Dermis microvascular lymphatic vessel endothelial cell (primary cell): Measurements from ENCODE around the gene TPCN2. TPM values are rescaled to one million over a fixed set of nuclear protein-coding genes. Genes with fewer than 3 reads are reported as not detected.

ENCODE experiments used
- DNase-seq, 2 donors: peaks; one replicate each; pipeline versions ENCODE4 v3.0.0 to v3.0.0-alpha.2; 2010; ENCODE audit warnings: low read depth in 2 of 2
- total RNA-seq: library from RNA; depleted of rRNA; stranded (reverse); fragments of >200 nt; gene quantifications from 2 replicates; pipeline ENCODE4 v1.2.1, GENCODE V29; 2014

The TPCN2 gene
- total RNA-seq, 1 donor from 2014 or later, result 9.1 TPM

DNA sequence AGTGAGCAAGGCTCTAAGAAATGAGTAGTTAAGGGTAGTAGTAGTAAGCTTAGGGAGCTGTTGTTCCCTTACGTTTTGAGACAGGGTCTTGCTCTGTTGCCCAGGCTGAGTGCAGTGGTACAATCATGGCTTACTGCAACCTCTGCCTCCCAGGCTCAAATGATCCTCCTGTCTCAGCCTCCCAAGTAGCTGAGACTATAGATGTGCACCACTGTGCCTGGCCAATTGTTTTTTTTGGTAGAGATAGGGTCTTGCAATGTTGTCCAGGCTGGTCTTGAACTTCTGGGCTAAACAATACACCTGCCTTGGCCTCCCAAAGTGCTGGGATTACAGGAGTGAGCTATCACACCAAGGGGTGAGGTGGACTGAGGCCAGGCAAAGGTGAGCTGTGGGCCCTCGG is 117.0 kb downstream of the TPCN2 start:
- DNase-seq, result no peak

- peak; percentile 63 to 83 for DNase-seq
Observed at GRCh38 chr11:69166218-69167115, 117.7 kb downstream of the TPCN2 start.

GRCh38 chr11:69167130-69167915 is 118.6 kb downstream of the TPCN2 start:
- DNase-seq, result no peak

- no peak for DNase-seq
Observed at GRCh38 chr11:69167916-69168691, 119.4 kb downstream of the TPCN2 start.

DNA sequence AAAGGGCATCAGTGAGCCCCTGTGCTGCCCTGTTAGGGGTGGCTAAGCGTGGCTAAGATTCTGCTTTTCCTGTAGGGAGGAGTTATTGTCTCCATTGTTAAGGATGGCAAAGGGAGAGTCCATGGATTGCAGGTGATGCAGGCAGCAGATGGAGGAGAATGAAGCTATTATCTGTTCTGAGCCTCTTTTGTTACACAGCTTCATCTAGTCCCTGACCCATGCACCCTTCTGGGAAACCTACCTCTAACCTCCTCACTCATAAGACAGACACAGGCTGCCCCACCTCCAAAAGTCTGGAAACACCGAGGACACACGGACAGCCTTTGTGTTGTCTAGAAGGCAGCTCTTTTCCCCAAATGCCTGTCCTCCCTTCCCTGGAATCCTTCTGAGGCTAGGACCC is 120.7 kb downstream of the TPCN2 start:
- no peak for DNase-seq

- DNase-seq, result no peak
Observed at GRCh38 chr11:69170704-69171103, 122.0 kb downstream of the TPCN2 start.

DNA sequence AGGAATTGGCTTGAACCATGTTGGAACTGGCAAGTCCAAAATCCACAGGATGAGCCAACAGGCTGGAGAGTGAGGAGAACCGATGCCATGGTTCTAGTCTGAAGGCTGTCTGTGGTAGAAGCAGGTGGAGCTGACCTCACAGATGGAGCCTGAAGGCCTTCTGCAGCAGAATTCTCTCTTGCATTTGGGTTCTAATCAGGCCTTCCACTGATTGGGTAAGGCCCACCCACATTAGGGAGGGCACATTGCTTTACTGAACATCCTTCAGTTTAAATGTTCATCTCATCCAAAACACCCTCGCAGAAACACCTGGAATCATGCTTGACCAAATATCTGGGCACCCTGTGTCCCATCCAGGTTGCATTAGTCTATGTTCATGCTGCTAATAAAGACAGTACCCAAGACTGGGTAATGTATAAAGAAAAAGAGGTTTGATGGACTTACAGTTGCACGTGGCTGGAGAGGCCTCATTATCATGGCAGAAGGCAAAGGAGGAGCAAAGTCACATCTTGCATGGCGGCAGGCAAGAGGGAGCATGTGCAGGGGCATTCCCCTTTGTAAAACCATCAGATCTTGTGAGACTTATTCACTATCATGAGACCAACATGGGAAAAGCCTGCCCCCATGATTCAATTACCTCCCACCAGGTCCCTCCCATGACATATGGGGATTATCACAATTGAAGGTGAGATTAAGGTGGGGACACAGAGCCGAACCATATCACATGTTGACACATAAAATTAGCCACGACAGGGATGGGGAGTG is 122.9 kb downstream of the TPCN2 start:
- no peak for DNase-seq

DNA sequence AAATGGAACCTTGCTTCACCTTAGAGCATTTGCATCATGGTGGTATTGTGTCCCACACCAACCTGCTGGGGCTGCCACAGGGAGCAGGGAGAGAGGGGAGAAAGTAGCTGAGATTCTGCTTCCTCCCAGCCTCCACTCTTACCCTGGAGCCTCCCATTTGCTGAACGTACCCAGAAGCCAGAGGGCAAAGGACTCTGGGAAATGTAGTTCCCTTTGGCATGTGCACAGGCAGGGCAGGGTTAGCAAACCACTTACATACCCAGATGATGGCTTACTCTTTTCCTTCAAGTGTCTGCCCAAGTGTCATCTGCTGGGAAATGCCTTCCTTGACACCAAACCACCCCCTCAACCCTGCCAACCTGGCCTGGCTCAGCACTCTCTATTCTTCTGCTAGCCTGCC is 123.9 kb downstream of the TPCN2 start:
- DNase-seq, result no peak

- DNase-seq, result no peak
Observed at GRCh38 chr11:69173331-69173730, 124.6 kb downstream of the TPCN2 start.

GRCh38 chr11:69173925-69174581 is 125.3 kb downstream of the TPCN2 start:
- DNase-seq, result no peak

- DNase-seq, result no peak
Observed at GRCh38 chr11:69174841-69175240, 126.1 kb downstream of the TPCN2 start.

- DNase-seq, result no peak
Observed at GRCh38 chr11:69178819-69179482, 130.2 kb downstream of the TPCN2 start.

- DNase-seq, result no peak
Observed at GRCh38 chr11:69180226-69180625, 131.5 kb downstream of the TPCN2 start.

GRCh38 chr11:69180726-69181125 is 132.0 kb downstream of the TPCN2 start:
- no peak for DNase-seq

DNA sequence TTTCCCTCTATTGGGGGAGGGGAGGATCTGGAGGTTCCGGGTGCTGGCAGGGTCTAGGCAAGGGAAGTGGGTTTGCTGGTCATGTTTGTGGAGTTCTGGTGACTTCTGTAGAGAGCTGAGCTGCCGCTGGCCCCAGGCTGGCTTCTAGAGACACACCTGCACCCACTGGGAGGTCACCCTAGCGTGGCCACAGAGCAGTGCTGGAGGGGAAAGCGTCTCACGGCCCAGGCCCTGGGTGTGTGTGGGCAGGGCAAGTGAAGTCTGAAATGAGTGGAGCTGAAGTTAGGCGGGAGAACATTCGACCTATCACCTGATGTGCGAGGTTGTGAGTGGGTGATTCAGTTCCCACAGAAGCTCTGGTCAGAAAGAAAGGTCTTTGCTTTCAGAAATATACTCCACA is 134.9 kb downstream of the TPCN2 start:
- DNase-seq, result no peak

Other genes with a start within 250 kb of the TPCN2 start
- 68.3 and 127 TPM in 2 replicates for gene CPT1A, start 207.0 kb upstream of the TPCN2 start, total RNA-seq
- gene MRPL21, start 145.1 kb upstream of the TPCN2 start, total RNA-seq, result 45.4 and 75.1 TPM in 2 replicates
- 5.8 and 13.5 TPM in 2 replicates for gene IGHMBP2, start 145.0 kb upstream of the TPCN2 start, total RNA-seq
- not detected in 2 replicates for gene MRGPRD, start 67.9 kb upstream of the TPCN2 start, total RNA-seq
- gene MRGPRF, start 35.7 kb upstream of the TPCN2 start, total RNA-seq, result 0.13 TPM in 2 replicates
- not detected in 2 replicates for gene SMIM38, start 107.0 kb downstream of the TPCN2 start, total RNA-seq
- under 0.01 and 0.39 TPM in 2 replicates for gene MYEOV, start 245.2 kb downstream of the TPCN2 start, total RNA-seq